ENCODE measurements around the gene GFER. TPM values are rescaled to one million over a fixed set of nuclear protein-coding genes. Genes with fewer than 3 reads are reported as not detected.

Gene GFER
- total RNA-seq, 3 donors from 2014 or later: 15.7 to 18.1 (median 17.9) TPM

- TF ChIP-seq CTCF (IDR thresholded peaks at IDR 0.05) (peak; percentile 99), POLR2AphosphoS5 (IDR thresholded peaks at IDR 0.05) (peak; percentile 57 to 68 (median 66)), POLR2A (IDR thresholded peaks at IDR 0.05) (no peak)
- Histone ChIP-seq H3K9me3 (no peaks in the 10 kb centered on the region), H3K27me3 (peaks cover 8 to 20% of the 10 kb centered on the region in 2 donors), H3K4me1 (peaks cover 7 to 22% of the 10 kb centered on the region in 2 donors), H3K27ac (peak overlapping the region; percentile 52 to 63), H3K36me3 (no peaks in the 10 kb centered on the region), H3K4me3 (peak overlapping the region; percentile 31 to 63 (median 42))
- intact Hi-C loops (cut with DNase I; ENCODE audit: low total_unique reads): no loop called here
- DNase-seq (ENCODE audit: low spot score in 2 of 2): peak; percentile 85 to 94
Observed at GRCh38 chr16:2023092-2024031, 39.4 kb downstream of the GFER start.

GRCh38 chr16:2024032-2024420, 40.0 kb downstream of the GFER start:
- intact Hi-C loops (cut with DNase I; ENCODE audit: low total_unique reads): no loop called here
- H3K27ac ChIP-seq: peak overlapping the region in 1 of 2 donors; percentile 63
- no peaks in the 10 kb centered on the region for H3K9me3 ChIP-seq
- H3K36me3 ChIP-seq: no peaks in the 10 kb centered on the region
- H3K4me3 ChIP-seq: peak overlapping the region in 2 of 3 donors; percentile 42 to 63
- peaks cover 8 to 18% of the 10 kb centered on the region in 2 donors for H3K27me3 ChIP-seq
- TF ChIP-seq CTCF (IDR thresholded peaks at IDR 0.05) (no peak), POLR2A (IDR thresholded peaks at IDR 0.05) (no peak), POLR2AphosphoS5 (IDR thresholded peaks at IDR 0.05) (no peak)
- DNase-seq (ENCODE audit: low spot score in 2 of 2): no peak
- peaks cover 7 to 29% of the 10 kb centered on the region in 2 donors for H3K4me1 ChIP-seq

GRCh38 chr16:2025251-2025650, 41.3 kb downstream of the GFER start:
- no peak overlapping the region for H3K27ac ChIP-seq
- TF ChIP-seq POLR2A (IDR thresholded peaks at IDR 0.05): no peak
- no peak for TF ChIP-seq POLR2AphosphoS5 (IDR thresholded peaks at IDR 0.05)
- TF ChIP-seq CTCF (IDR thresholded peaks at IDR 0.05): no peak
- H3K4me3 ChIP-seq: no peak overlapping the region
- H3K9me3 ChIP-seq: no peaks in the 10 kb centered on the region
- peaks cover 1 to 6% of the 10 kb centered on the region in 2 donors for H3K27me3 ChIP-seq
- H3K4me1 ChIP-seq: peaks cover 6 to 30% of the 10 kb centered on the region in 2 donors
- no peak for DNase-seq (ENCODE audit: low spot score in 2 of 2)
- H3K36me3 ChIP-seq: no peaks in the 10 kb centered on the region
- intact Hi-C loops (cut with DNase I; ENCODE audit: low total_unique reads): loop anchor here (1.0 to 5.0 kb wide), 2 partner anchors 43 to 117 kb away; no protein-coding TSS in a partner anchor

GRCh38 chr16:2025878-2026460, 42.0 kb downstream of the GFER start:
- no peaks in the 10 kb centered on the region for H3K36me3 ChIP-seq
- H3K4me3 ChIP-seq: peak overlapping the region; percentile 58 to 93 (median 74)
- DNase-seq (ENCODE audit: low spot score in 2 of 2): no peak
- H3K27me3 ChIP-seq: no peaks in the 10 kb centered on the region
- H3K4me1 ChIP-seq: peaks cover 4 to 27% of the 10 kb centered on the region in 2 donors
- peak overlapping the region; percentile 71 to 75 for H3K27ac ChIP-seq
- no peaks in the 10 kb centered on the region for H3K9me3 ChIP-seq
- TF ChIP-seq POLR2A (IDR thresholded peaks at IDR 0.05) (no peak), CTCF (IDR thresholded peaks at IDR 0.05) (no peak), POLR2AphosphoS5 (IDR thresholded peaks at IDR 0.05) (no peak)
- intact Hi-C loops (cut with DNase I; ENCODE audit: low total_unique reads): loop anchor here (1.0 to 5.0 kb wide), 2 partner anchors 42 to 116 kb away; no protein-coding TSS in a partner anchor
